PC-9 (cell line): Measurements from ENCODE around the gene C4BPB.

Experiments
- EZH2 ChIP-seq: fragments of 200-600 bp; sonication (generic); IDR thresholded peaks from 2 replicates; pipeline ENCODE4 v1.8.0; 2017; ENCODE audit warnings: antibody characterized with exemption, low read depth
- TF ChIP-seq, protein P1 (sequence below): fragments of 200-600 bp; sonication (generic); conservative IDR thresholded peaks from 2 replicates; pipeline ENCODE4 v1.6.1; 2017; ENCODE audit warnings: mixed run types, antibody characterized with exemption, mild to moderate bottlenecking, moderate library complexity

DNA sequence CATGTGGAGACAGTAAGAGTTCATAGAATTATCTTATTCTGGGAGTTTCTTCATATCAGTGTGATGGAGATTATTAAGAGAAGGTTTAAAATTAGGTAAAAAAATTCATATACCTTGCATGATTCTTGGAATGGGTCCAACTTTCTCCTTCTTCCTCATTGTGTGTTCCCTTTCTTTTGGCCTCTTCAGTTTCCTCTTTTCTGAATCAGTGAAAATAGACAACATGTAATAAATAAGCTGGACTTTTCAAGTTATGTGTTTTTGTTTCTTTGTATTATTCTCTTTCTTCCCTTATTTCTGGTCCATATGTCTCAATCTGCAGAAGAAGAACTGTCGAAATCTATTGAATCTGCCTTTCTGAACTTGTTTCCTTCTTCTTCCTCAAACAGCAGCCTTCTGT lies 45.9 kb downstream of the C4BPB start:
- TF ChIP-seq EZH2 = no peak
- TF ChIP-seq, protein P1, sequence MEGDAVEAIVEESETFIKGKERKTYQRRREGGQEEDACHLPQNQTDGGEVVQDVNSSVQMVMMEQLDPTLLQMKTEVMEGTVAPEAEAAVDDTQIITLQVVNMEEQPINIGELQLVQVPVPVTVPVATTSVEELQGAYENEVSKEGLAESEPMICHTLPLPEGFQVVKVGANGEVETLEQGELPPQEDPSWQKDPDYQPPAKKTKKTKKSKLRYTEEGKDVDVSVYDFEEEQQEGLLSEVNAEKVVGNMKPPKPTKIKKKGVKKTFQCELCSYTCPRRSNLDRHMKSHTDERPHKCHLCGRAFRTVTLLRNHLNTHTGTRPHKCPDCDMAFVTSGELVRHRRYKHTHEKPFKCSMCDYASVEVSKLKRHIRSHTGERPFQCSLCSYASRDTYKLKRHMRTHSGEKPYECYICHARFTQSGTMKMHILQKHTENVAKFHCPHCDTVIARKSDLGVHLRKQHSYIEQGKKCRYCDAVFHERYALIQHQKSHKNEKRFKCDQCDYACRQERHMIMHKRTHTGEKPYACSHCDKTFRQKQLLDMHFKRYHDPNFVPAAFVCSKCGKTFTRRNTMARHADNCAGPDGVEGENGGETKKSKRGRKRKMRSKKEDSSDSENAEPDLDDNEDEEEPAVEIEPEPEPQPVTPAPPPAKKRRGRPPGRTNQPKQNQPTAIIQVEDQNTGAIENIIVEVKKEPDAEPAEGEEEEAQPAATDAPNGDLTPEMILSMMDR = no peak
